Activated T-cell treated with anti-CD3 and anti-CD28 coated beads, Interleukin-2, amount 50 U/mL, for 1 hour (primary cell): ENCODE data around the gene SMARCAD1.
A peak's percentile ranks its signal among the peaks of the same experiment; 100 is the strongest.

ENCODE experiments used
- DNase-seq: peaks from one replicate; pipeline ENCODE4 v3.0.0-alpha.2; 2020

Gene SMARCAD1

DNA sequence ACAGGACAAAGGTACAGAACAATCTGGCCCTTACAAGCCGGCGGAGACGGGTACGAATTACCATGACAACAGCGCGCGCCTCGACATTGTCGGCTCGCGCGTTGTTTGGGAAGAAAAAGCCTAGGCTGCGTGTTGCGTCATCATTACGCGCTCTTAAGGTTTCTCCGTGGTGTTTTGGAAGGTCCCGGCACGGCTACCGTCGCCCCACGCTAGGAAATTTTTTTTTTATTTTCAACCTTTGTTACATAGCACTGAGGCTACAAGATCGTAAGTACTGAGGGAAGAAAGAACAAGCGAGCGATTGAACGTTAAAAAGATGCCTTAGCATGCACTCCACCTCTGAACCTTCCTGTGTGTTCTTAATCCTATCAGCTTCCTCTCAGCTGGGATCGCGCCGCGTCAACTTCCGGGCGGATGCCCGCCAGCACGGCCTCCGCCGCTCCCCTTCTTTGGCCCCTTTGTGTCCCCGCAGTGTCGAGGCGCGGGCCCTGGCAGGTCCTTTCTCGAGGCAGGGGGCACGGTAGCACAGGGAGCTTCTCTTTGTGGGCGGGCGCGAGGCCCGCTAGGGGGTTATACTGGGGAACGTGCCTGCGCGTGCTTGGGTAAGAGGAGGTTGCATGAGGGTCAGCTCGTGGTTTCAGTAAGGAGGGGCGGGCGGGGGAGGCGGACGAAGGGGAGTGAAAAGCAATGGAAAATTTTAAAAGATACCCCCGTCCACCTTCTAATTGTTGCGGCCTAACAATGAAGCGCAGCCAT, at the start of gene SMARCAD1:
Gene SMARCAD1, plus strand, starts transcription at position 397 of the 756 bp plus-strand sequence. CDS start 530 bp downstream, outside the sequence.
- peak; percentile 79 for DNase-seq

GRCh38 chr4:94158883-94159282, 48.8 kb upstream of the SMARCAD1 start:
- DNase-seq, result no peak

- DNase-seq, result no peak
These were observed 47.9 kb upstream of the SMARCAD1 start for GRCh38 chr4:94159790-94160189.

DNA sequence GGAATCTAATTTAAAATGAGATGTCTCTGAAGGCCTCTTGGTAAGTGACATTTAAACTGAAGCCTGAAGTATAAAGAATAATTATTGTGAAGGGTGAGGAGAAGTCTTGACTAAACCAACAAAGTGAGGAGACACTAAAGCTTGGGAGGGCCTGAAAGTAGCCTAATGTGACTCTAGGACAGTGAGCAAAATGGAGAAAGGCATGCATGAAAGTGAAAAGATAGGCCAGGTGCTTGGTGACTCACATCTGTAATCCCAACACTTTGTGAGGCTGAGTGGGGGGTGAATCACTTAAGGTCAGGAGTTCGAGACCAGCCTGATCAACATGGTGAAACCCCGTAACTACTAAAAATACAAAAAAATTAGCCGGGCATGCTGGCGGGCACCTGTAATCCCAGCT, 46.9 kb upstream of the SMARCAD1 start:
- DNase-seq, result no peak

DNA sequence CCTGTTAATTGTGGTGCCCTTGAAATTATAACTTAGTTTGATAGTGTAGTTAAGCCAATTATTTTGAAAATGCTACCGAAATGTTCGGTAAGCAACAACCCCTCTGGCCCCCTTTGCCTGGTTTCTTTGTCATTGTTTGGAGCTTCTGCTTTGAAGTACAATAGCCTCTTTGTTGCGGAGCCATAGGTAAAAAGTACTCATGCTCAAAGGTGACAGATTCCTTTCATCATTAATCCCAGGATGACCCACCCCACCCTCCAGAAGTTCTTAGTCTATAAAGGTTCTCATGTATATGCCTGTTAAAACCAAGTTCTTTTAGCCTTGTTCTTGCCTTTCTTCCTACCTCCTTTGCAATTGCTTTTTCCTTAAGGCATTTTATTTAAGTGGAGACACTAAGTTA, 42.4 kb upstream of the SMARCAD1 start:
- DNase-seq, result no peak

DNA sequence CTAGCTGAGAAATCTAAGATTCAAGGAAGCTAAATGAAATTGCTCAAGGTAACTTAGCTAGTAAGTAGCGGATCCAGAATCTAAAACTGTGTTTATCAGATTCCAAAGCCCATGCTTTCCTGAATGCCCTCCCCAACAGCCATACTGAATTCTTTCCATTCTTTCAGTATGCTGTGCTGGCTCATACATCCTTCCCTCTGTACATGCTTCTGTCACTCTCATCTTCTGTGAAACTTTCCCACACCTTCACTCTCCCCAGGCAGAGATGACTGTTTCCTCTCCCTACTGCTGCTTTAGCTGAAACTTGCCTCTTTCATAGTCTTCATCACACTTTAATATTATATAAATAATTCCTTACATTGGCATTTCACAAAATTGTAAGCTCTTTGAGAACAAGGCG, 39.3 kb upstream of the SMARCAD1 start:
- no peak for DNase-seq

GRCh38 chr4:94169803-94170372, 37.8 kb upstream of the SMARCAD1 start:
- DNase-seq, result no peak

- no peak for DNase-seq
These were observed 36.0 kb upstream of the SMARCAD1 start for GRCh38 chr4:94171616-94172015.

DNA sequence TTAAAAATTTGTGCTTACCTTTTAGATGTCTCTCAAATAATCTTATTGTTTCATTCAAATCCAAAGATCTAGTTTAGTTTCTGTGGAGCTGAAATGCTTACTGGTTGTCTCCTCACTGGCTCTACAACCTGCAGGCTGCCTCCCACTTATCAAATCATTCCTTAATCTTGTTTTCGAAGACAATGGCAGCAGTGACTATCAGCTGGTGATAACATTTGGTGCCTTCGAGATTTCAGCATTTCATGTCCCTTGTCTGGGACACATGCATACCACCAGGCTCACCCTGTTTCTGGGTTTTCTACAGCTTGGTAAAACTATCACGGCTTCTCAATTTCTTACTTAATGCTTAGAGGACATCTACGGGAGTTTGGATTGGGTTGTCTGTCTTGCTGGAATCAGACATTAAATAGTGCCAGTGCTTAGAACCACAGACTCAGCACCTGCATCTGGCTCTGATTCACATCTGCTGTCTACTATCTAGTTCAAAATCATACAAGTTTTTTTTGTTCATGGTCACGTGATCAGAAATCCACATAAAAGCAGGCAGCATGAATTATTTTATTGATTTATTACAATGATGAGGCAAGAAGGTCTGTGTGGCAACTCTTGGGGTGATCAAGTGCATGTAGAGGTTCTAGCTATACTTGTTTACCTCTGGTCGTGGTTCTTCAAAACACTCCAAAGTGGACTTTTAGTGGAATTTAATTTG, 32.0 kb upstream of the SMARCAD1 start:
- DNase-seq, result no peak

DNA sequence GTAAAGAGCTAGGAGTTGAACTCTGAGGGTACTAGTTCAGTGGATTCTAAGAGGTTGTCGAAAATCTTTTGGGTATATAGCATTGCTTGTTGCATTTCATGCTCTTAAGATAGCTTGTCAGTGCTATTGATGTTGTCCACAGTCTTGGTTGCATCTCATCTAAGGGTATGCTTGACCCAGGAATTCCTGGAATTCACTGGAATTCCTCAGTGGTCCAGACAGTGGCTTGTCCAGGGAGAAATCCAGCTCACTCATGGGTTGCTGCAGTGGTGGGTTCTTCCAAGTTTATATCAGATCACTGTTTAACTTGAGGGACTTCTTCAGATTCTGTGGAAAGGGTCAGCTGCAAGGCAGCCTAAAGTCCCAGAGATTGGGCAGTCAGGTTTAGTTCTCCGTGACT, 29.8 kb upstream of the SMARCAD1 start:
- DNase-seq, result no peak

DNA sequence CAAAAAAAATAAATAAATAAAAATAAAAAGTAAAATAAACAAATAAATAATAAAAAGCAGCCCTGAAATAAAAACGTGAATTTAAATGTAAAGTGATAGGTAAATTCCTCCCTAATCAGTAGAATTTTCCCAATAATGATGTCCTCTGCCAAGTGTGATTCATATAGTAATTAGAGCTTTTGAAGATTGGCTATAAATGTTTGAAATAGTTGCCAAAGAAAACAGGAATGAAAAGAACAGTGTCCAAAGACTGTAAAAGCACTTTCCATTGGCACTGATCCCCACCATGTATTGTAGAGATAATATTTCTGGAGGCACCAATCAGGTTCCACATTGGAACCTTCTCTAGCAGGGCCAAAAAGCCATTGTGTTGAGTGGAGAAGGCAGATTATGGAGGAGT, 25.9 kb upstream of the SMARCAD1 start:
- DNase-seq, result no peak

GRCh38 chr4:94202769-94203168, 4.9 kb upstream of the SMARCAD1 start:
- no peak for DNase-seq

DNA sequence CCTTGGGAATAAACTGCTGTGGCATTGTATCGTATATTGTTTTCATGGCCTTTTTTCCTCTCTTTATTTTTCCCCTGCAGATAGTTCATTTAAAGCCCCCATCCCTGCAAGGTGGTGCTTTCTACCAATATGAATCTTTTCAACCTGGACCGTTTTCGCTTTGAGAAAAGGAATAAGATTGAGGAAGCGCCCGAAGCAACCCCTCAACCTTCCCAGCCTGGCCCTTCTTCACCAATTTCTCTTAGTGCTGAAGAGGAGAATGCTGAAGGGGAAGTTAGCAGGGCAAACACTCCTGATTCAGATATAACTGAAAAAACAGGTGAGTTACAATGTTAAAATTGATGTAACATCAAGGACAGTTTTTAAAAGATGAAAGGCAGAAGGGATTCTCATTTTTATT, 601 bp downstream of the SMARCAD1 start:
- no peak for DNase-seq

DNA sequence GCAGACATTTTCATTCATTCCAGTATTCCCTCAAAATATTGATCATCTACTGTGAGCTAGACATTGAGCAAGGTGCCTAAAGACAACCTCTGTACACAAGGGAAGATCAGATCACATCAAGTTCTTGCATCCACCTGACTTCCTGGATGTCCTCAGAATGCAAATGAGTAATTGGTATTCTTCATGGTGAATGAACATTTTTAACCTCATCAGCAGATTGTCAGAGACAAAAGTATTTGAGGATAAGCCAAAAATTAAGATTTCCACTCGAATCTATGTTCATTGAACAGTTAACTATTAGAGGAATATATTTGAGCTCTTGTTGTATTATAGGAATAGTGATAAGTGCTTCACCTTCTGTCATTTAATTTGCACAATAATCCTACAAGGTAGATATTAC, 1.3 kb downstream of the SMARCAD1 start:
- DNase-seq, result no peak

GRCh38 chr4:94211861-94212260, 4.2 kb downstream of the SMARCAD1 start:
- no peak for DNase-seq

- DNase-seq, result no peak
These were observed 7.1 kb downstream of the SMARCAD1 start for GRCh38 chr4:94214703-94215319.

GRCh38 chr4:94216394-94216793, 8.7 kb downstream of the SMARCAD1 start:
- DNase-seq, result no peak

DNA sequence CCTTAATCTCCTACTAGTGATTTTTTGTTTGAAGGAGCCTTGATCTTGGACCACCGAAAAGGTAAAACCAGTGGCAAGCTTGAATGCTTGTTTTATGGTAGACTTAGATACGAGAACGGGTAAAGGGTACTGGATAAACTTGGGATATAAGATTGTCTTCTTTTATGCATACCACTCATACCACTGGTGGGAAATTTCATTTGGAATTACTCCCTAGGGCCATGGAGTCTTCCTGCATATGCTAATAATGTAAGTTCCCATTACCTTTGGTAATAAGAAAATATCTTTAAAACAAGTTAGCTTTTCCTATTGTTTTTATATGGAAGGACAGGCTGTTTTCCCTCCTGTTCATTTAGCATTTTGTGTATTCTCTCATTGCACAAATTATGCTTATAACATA, 11.7 kb downstream of the SMARCAD1 start:
- DNase-seq, result no peak

- no peak for DNase-seq
These were observed 14.3 kb downstream of the SMARCAD1 start for GRCh38 chr4:94221916-94222315.

GRCh38 chr4:94225449-94225848, 17.8 kb downstream of the SMARCAD1 start:
- DNase-seq, result no peak

DNA sequence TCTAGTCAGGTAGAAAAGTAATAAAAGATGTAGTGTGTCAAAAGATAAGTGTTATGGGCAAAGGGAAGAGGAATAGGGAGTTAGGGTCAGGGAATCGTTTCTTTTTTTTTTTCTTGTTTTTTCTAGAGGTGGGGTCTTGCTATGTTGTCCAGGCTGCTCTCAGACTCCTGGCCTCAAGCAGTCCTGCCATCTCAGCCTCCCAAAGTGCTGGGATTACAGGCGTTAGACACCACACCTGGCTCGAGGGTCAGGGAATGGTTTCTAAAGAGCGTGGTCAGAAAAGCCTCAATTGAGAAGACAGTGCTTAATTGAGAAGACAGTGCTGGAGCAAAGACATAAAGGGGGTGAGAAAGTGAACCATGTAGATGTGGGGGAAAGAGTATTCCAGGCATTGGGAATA, 19.1 kb downstream of the SMARCAD1 start:
- no peak for DNase-seq

GRCh38 chr4:94228493-94229216, 21.0 kb downstream of the SMARCAD1 start:
- DNase-seq, result no peak

- no peak for DNase-seq
These were observed 24.9 kb downstream of the SMARCAD1 start for GRCh38 chr4:94232519-94232918.
